IMR-90 (cell line): ENCODE measurements around the gene NFE2L2. TPM values are rescaled to one million over a fixed set of nuclear protein-coding genes. Genes with fewer than 3 reads are reported as not detected.

Experiments used
- ATAC-seq: fragments of 200-7000 bp; cut with Tn5 transposase; 2 replicates; pipeline ENCODE4 v1.9.1; 2020; ENCODE audit warnings: low read depth, mild to moderate bottlenecking, moderate library complexity
- BruUV-seq: library from RNA; stranded (reverse); fragments of 400-500 nt; replicated peaks from 2 replicates; lab custom pipeline; 2021; lab: Mats Ljungman, UMichigan
- CTCF ChIA-PET: fragments of 300-600 bp; formaldehyde crosslinking; extraction: SDS; loops from one replicate; lab custom pipeline; 2021; ENCODE audit warnings: antibody characterized with exemption; lab: Yijun Ruan, JAX
- POLR2A ChIA-PET: fragments of 300-600 bp; sonication (Branson Sonifier 250); formaldehyde crosslinking; loops from one replicate; lab custom pipeline; 2022; ENCODE audit warnings: antibody characterized with exemption; ENCODE audit not compliant: unreplicated experiment; lab: Charles Lee
- DNase-seq: peaks from one replicate; pipeline ENCODE4 v3.0.0; 2013
- H2AFZ ChIP-seq: replicated peaks from 2 replicates; pipeline ENCODE3; 2013; ENCODE audit warnings: low read length, mild to moderate bottlenecking; ENCODE audit not compliant: poor library complexity
- H2AK5ac ChIP-seq: 2 replicates; pipeline ENCODE4 v1.6.1; 2013; ENCODE audit warnings: low read depth, low read length, inconsistent platforms
- H2AK9ac ChIP-seq: replicated peaks from 2 replicates; pipeline ENCODE3; 2013; ENCODE audit warnings: mild to moderate bottlenecking, low read depth, low read length, moderate library complexity; ENCODE audit not compliant: poor library complexity
- H2BK120ac ChIP-seq: 2 replicates; pipeline ENCODE4 v1.6.1; 2013; ENCODE audit warnings: low read depth, low read length, inconsistent platforms
- H2BK15ac ChIP-seq: 3 replicates; pipeline ENCODE4 v1.6.1; 2013; ENCODE audit warnings: low read depth, low read length, inconsistent platforms
- H2BK20ac ChIP-seq: 2 replicates; pipeline ENCODE4 v1.6.1; 2013; ENCODE audit warnings: low read depth, mild to moderate bottlenecking, inconsistent platforms, low read length, moderate library complexity
- H2BK5ac ChIP-seq: 2 replicates; pipeline ENCODE4 v1.6.1; 2013; ENCODE audit warnings: mild to moderate bottlenecking, low read depth, low read length, inconsistent platforms; ENCODE audit not compliant: poor library complexity, severe bottlenecking
- H3K14ac ChIP-seq: replicated peaks from 2 replicates; pipeline ENCODE4 v1.6.1; 2013; ENCODE audit warnings: low read depth, low read length, inconsistent platforms
- H3K18ac ChIP-seq: 2 replicates; pipeline ENCODE4 v1.6.1; 2013; ENCODE audit warnings: low read depth, low read length, control low read depth
- H3K23ac ChIP-seq: 2 replicates; pipeline ENCODE4 v1.6.1; 2013; ENCODE audit warnings: low read depth, low read length, inconsistent platforms
- H3K27ac ChIP-seq: 2 replicates; pipeline ENCODE4 v1.5.1; 2013; ENCODE audit warnings: mild to moderate bottlenecking, control low read depth, low read length; ENCODE audit not compliant: insufficient read depth
- H3K27me3 ChIP-seq: 2 replicates; pipeline ENCODE4 v1.6.1; 2013; ENCODE audit warnings: low read length; ENCODE audit not compliant: control insufficient read depth, insufficient read depth
- H3K36me3 ChIP-seq: 2 replicates; pipeline ENCODE4 v1.6.1; 2013; ENCODE audit warnings: low read length, mixed read lengths; ENCODE audit not compliant: control insufficient read depth, insufficient read depth
- H3K4ac ChIP-seq: 2 replicates; pipeline ENCODE4 v1.6.1; 2013; ENCODE audit warnings: low read depth, low read length, inconsistent platforms
- H3K4me1 ChIP-seq: 2 replicates; pipeline ENCODE4 v1.6.1; 2013; ENCODE audit warnings: low read length, mixed read lengths; ENCODE audit not compliant: control insufficient read depth, insufficient read depth
- H3K4me2 ChIP-seq: 2 replicates; pipeline ENCODE4 v1.6.1; 2013; ENCODE audit warnings: low read depth, mild to moderate bottlenecking, control low read depth, low read length, moderate library complexity
- H3K4me3 ChIP-seq: 2 replicates; pipeline ENCODE4 v1.5.1; 2013; ENCODE audit warnings: low read depth, mild to moderate bottlenecking, control low read depth, low read length, moderate library complexity; ENCODE audit not compliant: insufficient read depth
- H3K56ac ChIP-seq: 2 replicates; pipeline ENCODE4 v1.6.1; 2013; ENCODE audit warnings: low read length, inconsistent platforms; ENCODE audit not compliant: insufficient read depth; ENCODE audit errors: extremely low read depth
- H3K79me1 ChIP-seq, 2 experiments: 2 replicates each; pipeline ENCODE4 v1.6.1; 2013; ENCODE audit warnings: low read length in 2 of 2, inconsistent platforms in 1 of 2, low read depth in 1 of 2
- H3K9ac ChIP-seq: 2 replicates; pipeline ENCODE4 v1.6.1; 2013; ENCODE audit warnings: low read depth, low read length, control low read depth
- H3K9me1 ChIP-seq: 2 replicates; pipeline ENCODE4 v1.6.1; 2013; ENCODE audit warnings: low read length, inconsistent platforms; ENCODE audit not compliant: insufficient read depth
- H3K9me3 ChIP-seq: 2 replicates; pipeline ENCODE4 v1.6.1; 2013; ENCODE audit warnings: low read length; ENCODE audit not compliant: control insufficient read depth, insufficient read depth
- H4K20me1 ChIP-seq: 2 replicates; pipeline ENCODE4 v1.6.1; 2013; ENCODE audit warnings: low read length, inconsistent platforms; ENCODE audit not compliant: insufficient read depth
- H4K5ac ChIP-seq: 2 replicates; pipeline ENCODE4 v1.6.1; 2013; ENCODE audit warnings: mild to moderate bottlenecking, low read depth, low read length, control low read depth
- H4K8ac ChIP-seq, 2 experiments: 2 replicates each; pipeline ENCODE4 v1.6.1; 2013; ENCODE audit warnings: low read depth in 2 of 2, low read length in 2 of 2, control low read depth in 1 of 2, inconsistent platforms in 1 of 2
- H4K91ac ChIP-seq: 2 replicates; pipeline ENCODE4 v1.6.1; 2013; ENCODE audit warnings: low read depth, low read length, inconsistent platforms; ENCODE audit not compliant: insufficient read depth
- SMC3 ChIP-seq: fragments of 150-350 bp; IDR thresholded peaks from 2 replicates; pipeline ENCODE4 v1.6.1; 2016; ENCODE audit warnings: low read depth, mild to moderate bottlenecking, antibody characterized with exemption, low read length, moderate library complexity
- USF2 ChIP-seq: fragments of 150-350 bp; IDR thresholded peaks from 2 replicates; pipeline ENCODE4 v1.6.1; 2017; ENCODE audit warnings: mild to moderate bottlenecking, antibody characterized with exemption, low read length, low read depth
- WGBS, 2 experiments: methylation state at CpG; one replicate each; pipeline versions ENCODE4 v1.1.5 to v1.1.7; 2013; ENCODE audit warnings: missing lambda C conversion rate in 2 of 2; ENCODE audit not compliant: insufficient read length in 1 of 2; ENCODE audit errors: extremely low coverage in 2 of 2; 5-methylcytosine and 5-hydroxymethylcytosine counted together
- dilution Hi-C: fragments of 300-500 bp; cut with HindIII; formaldehyde crosslinking; loops from one replicate; pipeline ENCODE4 v1.14.3; 2018; ENCODE audit warnings: low sequenced_read_pairs; ENCODE audit not compliant: unreplicated experiment
- in situ Hi-C: fragments of 300-500 bp; cut with MboI; formaldehyde crosslinking; loops from 3 replicates; pipeline ENCODE4 v1.14.3; 2019; ENCODE audit warnings: low sequenced_read_pairs, inconsistent platforms, mixed read lengths
- intact Hi-C: fragments of 100-400 bp; cut with micrococcal nuclease; formaldehyde crosslinking; loops from 2 replicates; pipeline ENCODE4 v1.10.0; 2022
- polyA plus RNA-seq, 3 experiments: library from polyadenylated mRNA; depleted of rRNA; stranded (reverse); fragments of >200 nt; gene quantifications; 2 replicates each; pipeline ENCODE4 v1.2.3, GENCODE V29; 2012; ENCODE audit warnings: low replicate concordance in 1 of 3
- total RNA-seq: library from RNA; depleted of rRNA; stranded (reverse); fragments of >200 nt; gene quantifications from 2 replicates; pipeline ENCODE4 v1.2.3, GENCODE V29; 2012

Gene NFE2L2
- total and polyA plus RNA-seq, 2 of the 4 experiments (the other 2 are of a cell fraction), result 72.7 to 83.5 TPM

DNA sequence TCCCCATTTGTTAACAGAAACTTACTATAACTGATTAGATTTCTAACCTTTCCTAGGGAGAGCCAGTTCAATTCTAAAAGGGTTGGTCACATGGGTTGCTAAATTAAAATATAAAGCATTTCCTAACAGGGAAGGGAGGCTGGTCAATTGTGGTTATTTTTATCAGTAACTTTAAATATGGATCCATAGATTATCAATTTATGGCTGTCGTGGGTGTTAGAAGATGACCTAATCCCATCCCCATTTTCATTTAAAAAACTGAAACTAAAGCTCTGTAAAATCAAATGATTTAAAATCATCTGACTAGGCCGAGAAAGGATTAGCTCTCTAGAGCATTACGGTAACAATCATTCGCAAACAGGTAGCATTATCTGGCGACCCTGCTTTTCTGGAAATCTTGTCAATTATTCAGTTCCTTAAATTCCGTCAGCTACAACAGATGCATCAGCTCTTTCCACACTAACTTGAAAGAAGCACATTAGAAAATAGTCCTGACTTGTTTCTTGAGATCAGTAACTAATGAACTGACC lies 52.9 kb downstream of the NFE2L2 start:
- H3K4ac ChIP-seq, result peak overlapping the region; percentile 95
- no TSS peak for BruUV-seq
- H3K4me2 ChIP-seq, result peak overlapping the region; percentile 97
- H3K9ac ChIP-seq, result peak overlapping the region; percentile 94
- intact Hi-C loops, result loop anchor here (2.0 kb wide), 1 partner anchor 31 kb away; no protein-coding TSS in a partner anchor
- H3K23ac ChIP-seq, result peak overlapping the region; percentile 94
- H2AK9ac ChIP-seq, result peak overlapping the region; percentile 94
- in situ Hi-C loops, result no loop called here
- TF ChIP-seq SMC3, result no peak
- TF ChIP-seq USF2, result 0 out of 2 replicates have a peak, but pooled peaks have one; percentile 10
- H2AK5ac ChIP-seq, result peak overlapping the region; percentile 89
- peak overlapping the region; percentile 86 for H3K56ac ChIP-seq
- H2BK120ac ChIP-seq, result peak overlapping the region; percentile 66
- H4K91ac ChIP-seq, result peak overlapping the region; percentile 94
- peak overlapping the region; percentile 21; the same call in 1 of the 3 replicates for H2BK15ac ChIP-seq
- ChIA-PET POLR2A (interaction anchor here (0.6 to 1.5 kb wide), 2 partner anchors 15 to 53 kb away, joined by 3 to 5 read pairs; no protein-coding TSS in a partner anchor), CTCF (interaction anchor here (0.6 to 1.1 kb wide), 2 partner anchors 48 to 125 kb away, joined by 3 read pairs; no protein-coding TSS in a partner anchor)
- H3K9me3 ChIP-seq, result no peaks in the 10 kb centered on the region
- no peaks in the 10 kb centered on the region for H3K27me3 ChIP-seq
- ATAC-seq (no peak), DNase-seq (no peak)
- H3K4me1 ChIP-seq, result no peaks in the 10 kb centered on the region; the same call in 1 of the 2 replicates
- H3K14ac ChIP-seq, result peak overlapping the region; percentile 98
- no peaks in the 10 kb centered on the region for H3K9me1 ChIP-seq
- peak overlapping the region; percentile 77 for H3K27ac ChIP-seq
- peaks cover 34% of the 10 kb centered on the region for H4K20me1 ChIP-seq
- H3K4me3 ChIP-seq, result peak overlapping the region; percentile 54
- peak overlapping the region; percentile 95 for H4K5ac ChIP-seq
- 26% methylated on average over 5 of the region's 6 CpGs; no CpG with 5 or more reads in 1 of the 2 experiments for WGBS, 2 experiments
- peak overlapping the region; percentile 96 to 97 for H4K8ac ChIP-seq
- peak overlapping the region; percentile 71 for H3K18ac ChIP-seq
- dilution Hi-C loops, result no loop called here
- peak overlapping the region; percentile 86 for H2BK5ac ChIP-seq
- H2BK20ac ChIP-seq, result 0 out of 2 replicates have a peak overlapping the region, but pooled peaks have one; percentile 27
- peaks cover 11 to 18% of the 10 kb centered on the region in 2 experiments for H3K79me1 ChIP-seq
- H2AFZ ChIP-seq, result peak overlapping the region; percentile 75
- H3K36me3 ChIP-seq, result peaks cover 11% of the 10 kb centered on the region
